Heart right ventricle (tissue), 16 donors: Measurements from ENCODE around the gene MEI4. TPM values are rescaled to one million over a fixed set of nuclear protein-coding genes. Genes with fewer than 3 reads are reported as not detected.

Experiments
- ATAC-seq, 8 donors: fragments of 200-7000 bp; cut with Tn5 transposase; one replicate each; pipeline ENCODE4 v1.9.1; 2020; ENCODE audit warnings: mild to moderate bottlenecking in 8 of 8, moderate library complexity in 8 of 8, moderate number of reproducible peaks in 1 of 8
- DNase-seq, 2 donors: peaks; one replicate each; pipeline ENCODE4 v3.0.0-alpha.2; 2020
- H3K27ac ChIP-seq, 10 donors: fragments of 200-600 bp; sonication (generic) in 2 of 10; one replicate each; pipeline versions ENCODE4 v1.5.0 to v1.8.0; 2020 to 2022; ENCODE audit warnings: mild to moderate bottlenecking in 3 of 10
- H3K27me3 ChIP-seq, 7 donors: fragments of 200-600 bp; one replicate each; pipeline ENCODE4 v1.8.0; 2021 to 2022; ENCODE audit warnings: mild to moderate bottlenecking in 2 of 7
- H3K36me3 ChIP-seq, 9 donors: fragments of 200-600 bp; sonication (generic) in 1 of 9; one replicate each; pipeline versions ENCODE4 v1.5.0 to v1.8.0; 2020 to 2022; ENCODE audit warnings: mild to moderate bottlenecking in 2 of 9
- H3K4me1 ChIP-seq, 9 donors: fragments of 200-600 bp; sonication (generic) in 1 of 9; one replicate each; pipeline versions ENCODE4 v1.5.0 to v1.8.0; 2020 to 2022; ENCODE audit warnings: mild to moderate bottlenecking in 4 of 9
- H3K4me3 ChIP-seq, 10 donors: fragments of 200-600 bp; sonication (generic) in 2 of 10; one replicate each; pipeline versions ENCODE4 v1.5.0 to v1.8.0; 2020 to 2022; ENCODE audit warnings: mild to moderate bottlenecking in 7 of 10, moderate library complexity in 2 of 10
- H3K9me3 ChIP-seq, 11 donors: fragments of 200-600 bp in 10 of 11; sonication (generic) in 2 of 11; one replicate each; pipeline versions ENCODE4 v1.5.0 to v1.8.0; 2013 to 2022; ENCODE audit warnings: mild to moderate bottlenecking in 2 of 11, control low read depth in 1 of 11, moderate library complexity in 1 of 11
- CTCF ChIP-seq, 9 donors: fragments of 200-600 bp; sonication (generic) in 2 of 9; IDR thresholded peaks; one replicate each; pipeline versions ENCODE4 v1.5.0 to v1.8.0; 2021 to 2022; ENCODE audit warnings: antibody characterized with exemption in 9 of 9, mild to moderate bottlenecking in 5 of 9, moderate library complexity in 1 of 9
- WGBS, 2 donors: extraction: QIAGEN DNeasy Blood & Tissue Kit; methylation state at CpG; one replicate each; pipeline ENCODE4 v1.1.7; 2013; ENCODE audit warnings: inconsistent platforms in 1 of 2; 5-methylcytosine and 5-hydroxymethylcytosine counted together
- intact Hi-C, 10 donors: fragments of 100-400 bp; cut with DNase I; formaldehyde crosslinking; loops; one replicate each; pipeline versions ENCODE4 v1.11.1 to v1.14.2; 2022
- polyA plus RNA-seq, 2 donors: library from polyadenylated mRNA; stranded (reverse); fragments of 200-250 nt; gene quantifications; one replicate each; pipeline ENCODE4 v1.2.3, GENCODE V29; 2013
- total RNA-seq, 10 donors: library from RNA; stranded (reverse); fragmentation: NEBNext Ultra II Directional in 3 of 10; extraction: Animal tissue kit (Norgen Biotek cat#: 25700) in 3 of 10; gene quantifications; one replicate each; pipeline versions ENCODE4 v1.2.1 to v1.2.4, GENCODE V29; 2021 to 2023
- donor health status: Arrhythmogenic right ventricular cardiomyopathy.
- donor health status: ischemic (EF 13 %, LVEDD 7.1; RV severe dilation, severe dysfunction).
- donor health status: healthy with polysubstance abuse.
- donor health status: DM: no; HTN: yes; CAD: no.
- donor health status: DM: no; HTN: no; CAD: no.
- donor health status: ischemic (EF 25% LVEDD 6.9; RV normal size, moderate dysfunction).
- donor health status: ischemic (EF 25% LVEDD 5.7; RV mildly dilated, moderate dysfunction).
- donor health status: healthy.
- donor health status: DM: yes; HTN: yes; CAD: no.
- donor health status: Ischemic cardiomyopathy.
- donor health status: ischemic (EF 35%, LVEDD 5.7; RV mildly dilated, moderate dysfunction).
- donor health status: nonischemic (EF 11% LVEDD 7.7; RV severe dilation, severe dysfunction).
- donor health status: DM: yes; HTN: yes; CAD: no.
- donor health status: PGD.
- donor health status: ischemic (EF 29% LVEDD 5.4; RV normal size, mild dysfunction).
- donor health status: nonischemic (EF 23%, LVEDD 6.1; RV moderate dilation, normal function).

Gene MEI4
- total and polyA plus RNA-seq, 12 donors = under 0.01 to 1.1 (median 0.49) TPM; not detected in 1

GRCh38 chr6:77630014-77630413, 22.8 kb upstream of the MEI4 start:
- intact Hi-C loops = no loop called here
- ATAC-seq (no peak), DNase-seq (no peak)
- H3K4me1 ChIP-seq = no peaks in the 10 kb centered on the region
- no peak overlapping the region for H3K4me3 ChIP-seq
- no peaks in the 10 kb centered on the region for H3K36me3 ChIP-seq
- H3K27me3 ChIP-seq = no peaks in the 10 kb centered on the region
- no peak overlapping the region for H3K27ac ChIP-seq
- 70 to 71% methylated on average over 2 of the region's 2 CpGs for WGBS, 2 donors
- no peak for TF ChIP-seq CTCF (IDR thresholded peaks at IDR 0.05)
- H3K9me3 ChIP-seq = no peaks in the 10 kb centered on the region

GRCh38 chr6:77633471-77633870, 19.4 kb upstream of the MEI4 start:
- no peak for ATAC-seq
- Histone ChIP-seq H3K36me3 (no peaks in the 10 kb centered on the region), H3K4me1 (no peaks in the 10 kb centered on the region), H3K27me3 (no peaks in the 10 kb centered on the region), H3K27ac (no peak overlapping the region), H3K4me3 (no peak overlapping the region), H3K9me3 (no peaks in the 10 kb centered on the region)
- no peak for TF ChIP-seq CTCF (IDR thresholded peaks at IDR 0.05)
- DNase-seq = no peak
- intact Hi-C loops = no loop called here
- WGBS, 2 donors = 71 to 81% methylated on average over 1 of the region's 1 CpG

- Histone ChIP-seq H3K27me3 (no peaks in the 10 kb centered on the region), H3K9me3 (no peaks in the 10 kb centered on the region), H3K4me1 (no peaks in the 10 kb centered on the region), H3K4me3 (no peak overlapping the region), H3K36me3 (no peaks in the 10 kb centered on the region), H3K27ac (no peak overlapping the region)
- intact Hi-C loops = no loop called here
- DNase-seq = no peak
- WGBS, 2 donors = 84 to 94% methylated on average over 1 of the region's 1 CpG
- no peak for TF ChIP-seq CTCF (IDR thresholded peaks at IDR 0.05)
- ATAC-seq = no peak
These were observed 18.7 kb upstream of the MEI4 start for GRCh38 chr6:77633993-77634715.

GRCh38 chr6:77638129-77638830, 14.6 kb upstream of the MEI4 start:
- Histone ChIP-seq H3K4me1 (no peaks in the 10 kb centered on the region), H3K36me3 (no peaks in the 10 kb centered on the region), H3K4me3 (no peak overlapping the region), H3K27me3 (no peaks in the 10 kb centered on the region), H3K9me3 (no peaks in the 10 kb centered on the region), H3K27ac (no peak overlapping the region)
- no peak for DNase-seq
- intact Hi-C loops = no loop called here
- TF ChIP-seq CTCF (IDR thresholded peaks at IDR 0.05) = no peak
- ATAC-seq = no peak
- 87 to 89% methylated on average over 16 of the region's 16 CpGs for WGBS, 2 donors
